Epithelial cell of prostate (primary cell): ENCODE data around the gene OLFM1.
"Not testable (repeated sequence)": the region's sequence is repeated elsewhere in the genome, so short reads cannot be mapped to it uniquely, and the experiment has no call there.

Experiments used
- DNase-seq: peaks from one replicate; pipeline ENCODE4 v3.0.0-alpha.2; 2011; ENCODE audit warnings: low read depth, low spot score
- H3K27ac ChIP-seq: fragments of 450-650 bp; 2 replicates; pipeline ENCODE4 v1.5.1; 2017; ENCODE audit warnings: mild to moderate bottlenecking

The OLFM1 gene

GRCh38 chr9:135102331-135102730, 14.9 kb downstream of the OLFM1 start:
- no peak overlapping the region for H3K27ac ChIP-seq
- no peak for DNase-seq

- DNase-seq: no peak
These were observed 15.6 kb downstream of the OLFM1 start for GRCh38 chr9:135103001-135103446.

GRCh38 chr9:135103931-135104639, 16.6 kb downstream of the OLFM1 start:
- DNase-seq: no peak
- H3K27ac ChIP-seq: no peak overlapping the region

More at GRCh38 chr9:135103001-135103446, 15.6 kb downstream of the OLFM1 start:
- no peak overlapping the region for H3K27ac ChIP-seq

- no peak overlapping the region for H3K27ac ChIP-seq
These were observed 17.3 kb downstream of the OLFM1 start for GRCh38 chr9:135104761-135105160.

GRCh38 chr9:135105211-135105745, 17.8 kb downstream of the OLFM1 start:
- no peak for DNase-seq
- no peak overlapping the region for H3K27ac ChIP-seq

More at GRCh38 chr9:135104761-135105160, 17.3 kb downstream of the OLFM1 start:
- DNase-seq: no peak

- DNase-seq: no peak
- no peak overlapping the region for H3K27ac ChIP-seq
These were observed 18.5 kb downstream of the OLFM1 start for GRCh38 chr9:135105938-135106491.

- no peak overlapping the region for H3K27ac ChIP-seq
- DNase-seq: no peak
These were observed 19.2 kb downstream of the OLFM1 start for GRCh38 chr9:135106551-135107270.

GRCh38 chr9:135107581-135108235, 20.2 kb downstream of the OLFM1 start:
- no peak for DNase-seq
- H3K27ac ChIP-seq: no peak overlapping the region

- DNase-seq: no peak
- H3K27ac ChIP-seq: no peak overlapping the region
These were observed 21.5 kb downstream of the OLFM1 start for GRCh38 chr9:135108831-135109510.

- no peak for DNase-seq
- H3K27ac ChIP-seq: no peak overlapping the region
These were observed 22.2 kb downstream of the OLFM1 start for GRCh38 chr9:135109650-135110049.

- DNase-seq: no peak
These were observed 22.9 kb downstream of the OLFM1 start for GRCh38 chr9:135110416-135110815.

GRCh38 chr9:135111600-135111999, 24.1 kb downstream of the OLFM1 start:
- DNase-seq, H3K27ac ChIP-seq: not testable (repeated sequence)

More at GRCh38 chr9:135110416-135110815, 22.9 kb downstream of the OLFM1 start:
- H3K27ac ChIP-seq: no peak overlapping the region

- H3K27ac ChIP-seq: no peak overlapping the region
- DNase-seq: no peak
These were observed 28.9 kb downstream of the OLFM1 start for GRCh38 chr9:135116371-135116770.

- no peak overlapping the region for H3K27ac ChIP-seq
- DNase-seq: no peak
These were observed 29.4 kb downstream of the OLFM1 start for GRCh38 chr9:135116881-135117280.

- no peak for DNase-seq
- no peak overlapping the region for H3K27ac ChIP-seq
These were observed 29.8 kb downstream of the OLFM1 start for GRCh38 chr9:135117281-135117680.

GRCh38 chr9:135119496-135120064, 32.1 kb downstream of the OLFM1 start:
- H3K27ac ChIP-seq: no peak overlapping the region
- no peak for DNase-seq

GRCh38 chr9:135120249-135120648, 32.8 kb downstream of the OLFM1 start:
- H3K27ac ChIP-seq: no peak overlapping the region
- no peak for DNase-seq

GRCh38 chr9:135122316-135122715, 34.8 kb downstream of the OLFM1 start:
- no peak overlapping the region for H3K27ac ChIP-seq
- DNase-seq: no peak

GRCh38 chr9:135123126-135123772, 35.8 kb downstream of the OLFM1 start:
- no peak for DNase-seq

More at GRCh38 chr9:135123126-135123772, 35.8 kb downstream of the OLFM1 start:
- H3K27ac ChIP-seq: no peak overlapping the region
